IMR-90 (cell line): ENCODE measurements around the gene NELL1.

ENCODE experiments used
- FOS ChIP-seq: fragments of 150-350 bp; IDR thresholded peaks from 2 replicates; pipeline ENCODE4 v1.6.1; 2016; ENCODE audit warnings: low read depth, low read length
- MAFK ChIP-seq: IDR thresholded peaks from 2 replicates; pipeline ENCODE4 v1.6.1; 2012; ENCODE audit warnings: low read depth, low read length, improper control_type of control experiment
- MAZ ChIP-seq: IDR thresholded peaks from 2 replicates; pipeline ENCODE4 v1.6.1; 2012; ENCODE audit warnings: low read depth, mild to moderate bottlenecking, low read length, improper control_type of control experiment, moderate library complexity, borderline replicate concordance
- MXI1 ChIP-seq: IDR thresholded peaks from 2 replicates; pipeline ENCODE4 v1.6.1; 2012; ENCODE audit warnings: low read depth, mild to moderate bottlenecking, low read length, moderate library complexity, borderline replicate concordance
- POLR2A ChIP-seq: IDR thresholded peaks from 2 replicates; pipeline ENCODE4 v1.6.1; 2012; ENCODE audit warnings: mild to moderate bottlenecking, low read depth, low read length
- RAD21 ChIP-seq: IDR thresholded peaks from 2 replicates; pipeline ENCODE4 v1.6.1; 2012; ENCODE audit warnings: low read length, improper control_type of control experiment
- RFX5 ChIP-seq: IDR thresholded peaks from 2 replicates; pipeline ENCODE4 v1.8.0; 2012; ENCODE audit warnings: low read depth, mild to moderate bottlenecking, low read length, moderate library complexity
- TF ChIP-seq, protein P1 (sequence below): conservative IDR thresholded peaks from 2 replicates; pipeline ENCODE4 v1.5.1; 2012; ENCODE audit warnings: mild to moderate bottlenecking, low read depth, low read length, improper control_type of control experiment

DNA sequence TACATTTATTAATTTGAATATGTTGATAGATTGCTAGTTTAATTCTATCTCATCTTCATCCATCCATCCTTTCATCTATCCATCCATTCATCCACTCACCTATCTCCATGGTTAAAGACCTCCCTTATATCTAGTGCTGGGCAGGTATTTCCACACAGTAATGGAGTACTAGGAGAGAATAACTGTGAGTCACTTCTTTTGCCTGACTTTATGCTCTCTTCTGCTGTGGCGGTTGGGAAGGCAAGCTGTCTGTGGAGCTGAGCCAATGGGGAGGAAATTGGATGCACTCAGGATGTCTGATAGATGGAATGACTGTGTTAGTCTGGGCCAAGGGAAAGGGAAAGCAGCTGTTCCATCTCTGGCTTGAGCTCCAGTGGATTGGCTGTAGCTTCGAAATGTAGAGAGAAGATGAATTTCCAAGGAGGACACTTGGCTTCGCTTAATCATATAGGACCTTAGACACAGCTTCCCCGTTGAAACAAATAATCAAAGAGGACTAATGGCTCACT is 60.3 kb downstream of the NELL1 start:
- no peak for TF ChIP-seq POLR2A
- TF ChIP-seq, protein P1, sequence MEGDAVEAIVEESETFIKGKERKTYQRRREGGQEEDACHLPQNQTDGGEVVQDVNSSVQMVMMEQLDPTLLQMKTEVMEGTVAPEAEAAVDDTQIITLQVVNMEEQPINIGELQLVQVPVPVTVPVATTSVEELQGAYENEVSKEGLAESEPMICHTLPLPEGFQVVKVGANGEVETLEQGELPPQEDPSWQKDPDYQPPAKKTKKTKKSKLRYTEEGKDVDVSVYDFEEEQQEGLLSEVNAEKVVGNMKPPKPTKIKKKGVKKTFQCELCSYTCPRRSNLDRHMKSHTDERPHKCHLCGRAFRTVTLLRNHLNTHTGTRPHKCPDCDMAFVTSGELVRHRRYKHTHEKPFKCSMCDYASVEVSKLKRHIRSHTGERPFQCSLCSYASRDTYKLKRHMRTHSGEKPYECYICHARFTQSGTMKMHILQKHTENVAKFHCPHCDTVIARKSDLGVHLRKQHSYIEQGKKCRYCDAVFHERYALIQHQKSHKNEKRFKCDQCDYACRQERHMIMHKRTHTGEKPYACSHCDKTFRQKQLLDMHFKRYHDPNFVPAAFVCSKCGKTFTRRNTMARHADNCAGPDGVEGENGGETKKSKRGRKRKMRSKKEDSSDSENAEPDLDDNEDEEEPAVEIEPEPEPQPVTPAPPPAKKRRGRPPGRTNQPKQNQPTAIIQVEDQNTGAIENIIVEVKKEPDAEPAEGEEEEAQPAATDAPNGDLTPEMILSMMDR = no peak
- TF ChIP-seq MAFK = no peak
- TF ChIP-seq MXI1 = no peak
- TF ChIP-seq RFX5 = no peak
- TF ChIP-seq RAD21 = no peak
- TF ChIP-seq MAZ = no peak
- TF ChIP-seq FOS = no peak
